ACHN (cell line): Measurements from ENCODE around the gene KIAA1671.

Experiments
- DNase-seq: peaks from one replicate; pipeline ENCODE4 v3.0.0-alpha.2; 2015
- in situ Hi-C: cut with HindIII; loops from 2 replicates; pipeline ENCODE4 v1.10.0; 2017; ENCODE audit warnings: low sequenced_read_pairs, low pct_ligation_motif_present, low pct_unique_long_range_greater_than_20kb

The KIAA1671 gene

GRCh38 chr22:24975813-24976341, 23.4 kb downstream of the KIAA1671 start:
- in situ Hi-C loops, result no loop called here
- peak; percentile 20 for DNase-seq

DNA sequence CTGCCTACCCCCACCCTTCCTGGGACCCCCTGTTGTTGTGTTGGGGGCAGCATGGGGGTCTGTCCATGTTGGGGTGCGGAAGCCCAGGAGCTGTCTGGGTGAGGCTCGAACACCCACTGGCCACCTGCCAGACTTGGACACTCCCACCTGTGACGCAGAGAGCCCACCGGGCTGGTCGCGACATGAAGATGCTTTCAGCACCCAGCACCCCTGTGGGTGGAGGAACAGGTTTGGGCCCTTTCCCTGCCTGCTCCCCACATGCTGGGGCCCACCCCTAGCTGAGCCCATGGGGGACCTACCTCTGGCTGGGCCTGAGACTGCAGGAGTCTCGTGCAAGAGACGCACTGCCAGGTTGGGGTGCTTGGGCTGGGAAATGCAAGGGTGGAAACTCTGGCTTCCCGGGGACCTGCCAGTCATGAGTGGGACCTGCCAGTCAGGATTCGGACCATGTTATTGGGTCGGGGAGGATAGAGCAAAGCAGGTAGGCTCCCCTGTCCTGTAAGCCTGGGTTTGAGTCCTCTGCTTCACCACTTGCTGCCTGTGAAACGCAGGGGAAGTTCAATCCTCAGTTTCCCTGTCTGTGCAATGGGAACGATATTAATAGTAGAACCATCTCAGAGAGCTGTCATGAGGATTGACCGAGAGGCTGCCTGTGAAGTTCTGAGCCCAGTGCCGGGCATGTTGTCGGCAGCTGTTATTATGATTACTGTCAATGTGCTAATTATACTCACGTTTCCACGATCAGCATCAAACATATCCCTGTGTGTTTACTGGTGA, 24.1 kb downstream of the KIAA1671 start:
- in situ Hi-C loops, result no loop called here
- DNase-seq, result no peak

DNA sequence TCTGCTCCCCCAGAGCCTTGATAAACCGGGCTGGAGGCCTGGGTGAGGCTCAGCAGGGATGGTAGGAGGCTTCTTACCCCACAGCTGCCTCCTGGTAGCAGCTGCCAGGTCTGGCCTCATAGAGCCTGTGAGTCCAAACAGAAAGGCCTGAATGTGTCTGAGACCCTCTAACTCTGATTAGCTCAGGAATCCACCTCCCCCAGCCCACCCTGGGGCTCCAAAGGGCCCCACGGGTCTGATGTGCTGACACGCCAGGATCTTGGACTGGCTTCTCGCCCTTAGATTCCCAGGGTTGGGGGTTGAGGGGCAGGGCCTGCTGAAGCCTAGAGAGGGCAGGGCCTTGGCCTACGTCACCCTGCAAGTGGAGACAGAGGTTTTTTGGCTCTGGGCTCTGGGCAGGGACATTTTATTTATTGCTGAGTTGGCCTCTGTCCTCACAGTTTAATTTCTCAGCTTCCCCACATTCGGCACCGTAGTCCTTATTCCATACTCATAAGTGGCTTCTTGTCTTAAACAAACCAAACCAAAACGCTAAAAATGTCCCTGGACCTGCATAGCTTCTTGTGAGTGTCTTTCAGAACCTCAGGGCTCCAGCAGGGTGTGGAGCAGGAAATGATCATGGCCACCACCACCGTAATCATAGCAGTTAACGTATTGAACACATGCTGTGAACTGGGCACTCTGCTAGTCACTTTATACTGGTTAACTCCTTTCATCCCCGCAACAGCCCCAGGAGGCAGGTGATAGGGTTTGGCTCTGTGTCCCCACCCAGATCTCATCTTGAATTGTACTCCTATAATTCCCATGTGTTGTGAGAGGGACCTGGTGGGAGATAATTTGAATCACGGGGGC, 25.1 kb downstream of the KIAA1671 start:
- DNase-seq, result no peak
- in situ Hi-C loops, result no loop called here

DNA sequence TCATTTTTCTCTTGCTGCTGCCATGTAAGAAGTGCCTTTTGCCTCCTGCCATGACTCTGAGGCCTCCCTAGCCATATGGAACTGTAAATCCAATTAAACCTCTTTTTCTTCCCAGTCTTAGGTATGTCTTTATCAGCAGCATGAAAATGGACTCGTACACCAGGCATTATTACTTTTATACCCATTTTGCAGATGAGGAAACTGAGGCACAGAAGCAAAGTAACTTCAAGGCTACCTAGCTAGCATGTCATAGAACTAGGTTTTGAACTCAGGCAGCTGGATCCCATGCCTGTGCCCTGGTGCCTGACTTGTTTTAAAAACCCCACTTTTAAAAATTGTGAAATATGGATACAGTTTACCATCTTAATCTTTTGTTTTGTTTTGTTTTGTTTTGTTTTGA, 25.8 kb downstream of the KIAA1671 start:
- no peak for DNase-seq
- in situ Hi-C loops, result no loop called here

DNA sequence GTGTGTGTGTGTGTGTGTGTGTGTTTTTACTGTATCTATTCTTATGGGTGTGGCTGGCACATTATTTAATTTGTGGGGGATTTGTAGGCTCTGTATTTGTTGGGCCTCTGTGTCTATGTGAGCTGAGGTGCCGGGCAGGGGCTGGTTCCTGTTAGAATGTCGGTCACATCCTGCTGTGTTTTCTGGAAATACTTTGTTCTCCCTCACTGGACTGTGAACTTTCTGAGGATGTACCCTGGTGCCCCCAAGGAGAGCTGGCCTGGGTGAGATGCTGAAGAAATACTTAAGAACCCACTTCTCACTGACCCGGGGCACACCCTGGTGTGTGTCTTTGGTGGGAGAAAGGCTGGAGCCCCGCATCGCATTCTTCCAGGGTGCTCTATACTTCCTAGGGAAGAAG, 28.6 kb downstream of the KIAA1671 start:
- DNase-seq, result no peak
- in situ Hi-C loops, result no loop called here

DNA sequence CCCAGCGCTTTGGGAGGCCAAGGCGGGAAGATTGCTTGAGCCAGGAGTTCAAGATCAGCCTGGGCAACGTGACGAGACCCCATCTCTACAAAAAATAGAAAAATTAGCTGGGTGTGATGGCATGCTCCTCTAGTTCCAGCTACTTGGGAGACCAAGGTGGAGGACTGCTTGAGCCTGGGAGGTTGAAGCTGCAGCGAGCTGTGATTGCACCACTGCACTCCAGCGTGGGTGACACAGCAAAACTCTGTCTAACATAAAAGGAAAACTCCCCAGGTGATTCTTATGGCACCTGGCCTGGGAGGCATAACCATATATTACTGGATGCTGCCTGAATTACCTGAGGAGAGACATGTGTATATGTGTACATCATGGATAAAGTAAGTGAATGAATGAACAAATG, 29.1 kb downstream of the KIAA1671 start:
- no peak for DNase-seq
- in situ Hi-C loops, result no loop called here

- DNase-seq, result no peak
- in situ Hi-C loops, result no loop called here
These were observed 30.0 kb downstream of the KIAA1671 start for GRCh38 chr22:24982301-24983056.

DNA sequence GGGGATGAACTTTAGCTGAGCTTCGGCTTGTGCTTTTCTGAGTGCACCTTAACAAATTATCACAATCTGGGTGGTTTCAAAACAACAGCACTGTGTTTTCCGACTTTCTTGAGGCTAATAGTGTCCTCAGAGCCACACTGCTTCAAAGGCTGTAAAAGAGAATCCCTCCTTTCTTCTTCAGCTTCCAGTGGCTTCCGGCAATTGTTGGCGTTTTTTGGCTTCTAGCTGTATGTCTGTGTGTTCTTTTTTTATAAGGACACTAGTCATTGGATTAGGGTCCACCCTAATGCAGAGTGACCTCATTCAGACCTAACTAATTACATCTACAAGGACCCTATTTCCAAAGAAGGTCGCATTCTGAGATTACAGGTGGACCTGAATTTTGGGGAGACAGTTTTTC, 30.6 kb downstream of the KIAA1671 start:
- no peak for DNase-seq
- in situ Hi-C loops, result no loop called here

- no peak for DNase-seq
- in situ Hi-C loops, result no loop called here
These were observed 31.6 kb downstream of the KIAA1671 start for GRCh38 chr22:24984122-24984521.

DNA sequence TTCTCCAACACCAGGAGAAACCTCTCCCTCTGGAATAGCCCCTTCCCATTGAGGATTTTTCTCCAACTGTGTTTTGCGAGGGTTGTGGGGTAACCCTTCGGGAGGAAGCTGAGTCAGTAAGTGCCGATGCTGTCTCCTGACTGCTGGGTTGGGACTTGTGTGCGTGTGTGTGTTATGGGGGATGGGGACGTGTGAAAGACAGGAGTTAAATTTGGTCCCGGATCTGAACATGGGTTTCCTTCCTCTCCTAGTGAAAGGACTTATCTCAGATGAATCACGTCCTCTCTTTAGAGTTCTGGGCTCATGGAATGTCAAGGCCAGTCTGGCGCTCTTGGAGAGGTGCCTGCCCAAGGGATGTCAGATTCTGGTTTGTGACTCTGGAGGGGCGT, 33.3 kb downstream of the KIAA1671 start:
- in situ Hi-C loops, result no loop called here
- DNase-seq, result no peak

- DNase-seq, result no peak
- in situ Hi-C loops, result no loop called here
These were observed 34.3 kb downstream of the KIAA1671 start for GRCh38 chr22:24986816-24987215.

DNA sequence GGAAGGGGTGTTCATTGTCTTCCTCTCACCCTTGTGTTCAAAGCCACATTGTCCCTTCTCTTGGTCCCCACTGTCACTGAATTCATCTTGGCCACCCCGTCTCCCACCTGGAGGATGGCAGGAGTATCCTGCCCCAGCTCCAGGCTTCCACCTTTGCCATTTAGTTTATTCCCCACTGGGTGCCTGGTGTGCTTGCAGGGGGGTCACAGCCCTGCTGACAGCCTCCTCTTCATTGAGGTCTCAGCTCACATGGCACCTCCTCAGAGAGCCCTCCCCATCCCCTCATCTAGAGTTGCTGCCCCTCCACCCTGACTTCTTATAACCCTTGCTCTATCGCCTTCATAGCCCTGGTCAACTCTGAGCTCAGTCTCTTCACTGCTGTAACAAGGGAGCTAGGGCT, 36.6 kb downstream of the KIAA1671 start:
- in situ Hi-C loops, result no loop called here
- no peak for DNase-seq

DNA sequence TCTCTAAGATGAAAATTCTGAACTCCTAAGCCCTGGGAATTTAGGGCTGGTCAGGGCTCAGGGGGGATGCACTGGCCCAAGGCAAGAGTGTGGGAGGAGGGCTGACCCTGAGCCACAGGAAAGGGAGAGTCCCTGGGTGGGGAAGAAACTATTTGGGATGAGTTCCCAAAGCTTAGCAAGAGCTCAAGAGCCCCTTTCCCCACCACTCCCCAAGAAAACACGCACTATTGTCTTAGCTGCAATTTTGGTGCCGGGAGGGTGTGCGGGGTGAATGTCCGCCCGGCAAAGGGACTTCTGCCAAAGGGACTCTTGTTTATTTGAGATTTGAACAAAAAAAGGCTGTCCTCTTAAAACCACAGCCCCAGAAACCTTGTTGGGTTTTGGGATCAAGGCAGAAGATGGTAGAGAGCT, 37.0 kb downstream of the KIAA1671 start:
- in situ Hi-C loops, result no loop called here
- no peak for DNase-seq

DNA sequence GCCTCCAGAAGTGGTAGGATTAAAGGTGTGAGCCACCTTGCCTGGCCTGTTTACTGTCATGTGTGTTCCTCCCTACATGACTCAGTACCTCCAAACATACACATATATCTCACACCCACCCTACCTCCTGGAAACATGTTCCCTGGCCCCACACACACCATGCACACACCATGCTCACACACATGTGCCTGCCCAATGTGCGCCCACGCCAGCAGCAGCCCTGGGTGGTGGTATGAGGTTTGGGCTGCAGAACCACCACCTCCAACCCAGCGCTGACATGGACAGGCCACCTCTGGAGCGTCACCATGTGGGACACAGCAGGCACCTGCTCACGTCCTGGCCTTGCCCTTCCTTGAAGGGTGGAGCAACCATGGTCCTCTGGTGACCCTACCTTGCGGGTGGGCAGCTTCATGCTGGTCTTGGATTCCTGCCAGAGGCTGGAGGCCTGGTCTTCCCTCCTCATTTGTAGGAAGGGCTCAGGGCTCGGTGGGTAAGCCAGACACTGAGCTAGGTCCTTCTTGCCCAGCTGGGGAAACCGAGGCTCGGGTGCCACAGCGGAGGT, 37.9 kb downstream of the KIAA1671 start:
- in situ Hi-C loops, result no loop called here
- no peak for DNase-seq

DNA sequence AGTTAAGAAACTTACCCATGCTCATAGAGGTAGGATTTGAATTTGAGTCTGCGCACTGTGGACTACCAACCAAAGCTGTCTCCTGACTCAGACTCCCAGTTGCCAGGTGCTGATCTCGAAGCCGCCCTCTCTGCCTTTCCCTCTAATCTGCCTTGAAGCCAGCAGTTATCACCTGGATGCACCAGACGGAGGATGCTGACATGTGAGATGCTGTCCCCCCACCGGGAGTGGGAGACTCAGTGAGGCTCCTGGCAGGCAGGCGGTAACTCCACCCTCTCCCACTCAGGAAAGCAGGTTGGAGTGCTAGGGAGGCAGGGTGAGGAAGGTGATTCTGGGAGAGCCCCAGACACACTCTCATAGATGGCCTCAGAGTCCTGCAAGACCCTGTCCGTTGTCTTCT, 40.4 kb downstream of the KIAA1671 start:
- in situ Hi-C loops, result no loop called here
- DNase-seq, result no peak

DNA sequence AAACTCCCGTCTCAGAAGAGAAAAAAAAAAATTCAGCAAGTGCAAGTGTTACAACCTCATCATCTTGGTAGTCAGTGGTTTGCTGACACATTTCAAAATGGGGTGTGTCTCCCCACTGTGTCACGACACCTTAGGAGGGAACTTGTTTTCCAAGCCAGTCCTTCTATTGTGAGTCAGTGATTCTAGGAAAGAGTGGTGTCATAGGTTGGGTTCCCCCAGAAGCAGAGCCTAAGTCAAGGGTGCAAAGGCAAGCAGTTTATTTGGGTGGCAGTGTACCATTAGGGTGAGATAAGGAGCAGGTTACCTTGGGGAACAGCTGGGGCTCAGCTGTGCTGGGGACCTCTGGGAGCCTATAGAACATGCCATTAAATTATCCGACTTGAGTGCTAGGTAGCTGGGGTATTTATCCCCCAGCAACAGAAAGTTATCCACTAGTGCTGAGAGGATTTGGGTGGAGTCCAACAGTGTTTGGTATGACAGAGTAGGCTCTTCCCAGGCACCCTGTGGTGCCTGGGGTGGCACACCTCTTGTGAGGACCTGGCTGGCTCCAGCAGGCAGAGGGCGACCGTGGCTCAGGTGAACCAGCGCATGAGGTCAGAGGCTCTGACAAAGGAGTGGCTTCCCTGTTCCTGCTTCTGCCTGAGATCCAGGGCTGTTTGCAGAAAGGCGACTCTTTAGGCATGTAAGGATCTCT, 41.7 kb downstream of the KIAA1671 start:
- peak; percentile 44 for DNase-seq

GRCh38 chr22:24995649-24996180, 43.2 kb downstream of the KIAA1671 start:
- in situ Hi-C loops, result no loop called here
- DNase-seq, result no peak

More for the DNA sequence above, 41.7 kb downstream of the KIAA1671 start:
- in situ Hi-C loops, result no loop called here

GRCh38 chr22:24996420-24996952, 44.0 kb downstream of the KIAA1671 start:
- in situ Hi-C loops, result no loop called here
- DNase-seq, result peak; percentile 19
